ENCODE measurements around the gene WDR90. TPM values are rescaled to one million over a fixed set of nuclear protein-coding genes. Genes with fewer than 3 reads are reported as not detected.

Gene WDR90
- total RNA-seq, 1 donor from 2014 or later = 102 TPM

DNA sequence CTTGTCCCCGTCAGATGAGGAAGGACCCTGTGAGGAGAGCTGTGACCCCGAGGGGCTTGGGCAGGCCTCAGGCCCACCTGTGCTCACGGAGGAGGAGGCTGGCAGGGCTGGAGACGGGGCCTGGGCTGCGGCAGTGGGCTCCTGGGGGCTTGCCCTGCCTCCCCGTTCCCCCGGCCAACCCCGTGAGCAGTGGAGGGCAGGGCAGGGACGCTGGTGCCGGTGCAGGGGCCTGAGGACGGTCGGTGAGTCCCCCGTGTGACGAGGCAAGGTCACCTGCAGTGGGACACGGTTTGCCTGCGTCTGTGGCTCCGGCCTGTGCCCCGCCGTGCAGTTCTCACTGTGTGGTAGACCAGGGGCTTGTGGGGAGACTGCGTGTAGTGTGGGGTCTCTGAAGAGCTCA, 10.5 kb downstream of the WDR90 start:
- Mint-ChIP-seq H3K9me3 (no peaks in the 10 kb centered on the region), H3K27me3 (no peaks in the 10 kb centered on the region), H3K4me3 (no peak overlapping the region), H3K27ac (no peak overlapping the region), H3K4me1 (ENCODE audit: unreplicated experiment) (no peaks in the 10 kb centered on the region), H3K36me3 (no peaks in the 10 kb centered on the region)
- TF ChIP-seq, protein P1, sequence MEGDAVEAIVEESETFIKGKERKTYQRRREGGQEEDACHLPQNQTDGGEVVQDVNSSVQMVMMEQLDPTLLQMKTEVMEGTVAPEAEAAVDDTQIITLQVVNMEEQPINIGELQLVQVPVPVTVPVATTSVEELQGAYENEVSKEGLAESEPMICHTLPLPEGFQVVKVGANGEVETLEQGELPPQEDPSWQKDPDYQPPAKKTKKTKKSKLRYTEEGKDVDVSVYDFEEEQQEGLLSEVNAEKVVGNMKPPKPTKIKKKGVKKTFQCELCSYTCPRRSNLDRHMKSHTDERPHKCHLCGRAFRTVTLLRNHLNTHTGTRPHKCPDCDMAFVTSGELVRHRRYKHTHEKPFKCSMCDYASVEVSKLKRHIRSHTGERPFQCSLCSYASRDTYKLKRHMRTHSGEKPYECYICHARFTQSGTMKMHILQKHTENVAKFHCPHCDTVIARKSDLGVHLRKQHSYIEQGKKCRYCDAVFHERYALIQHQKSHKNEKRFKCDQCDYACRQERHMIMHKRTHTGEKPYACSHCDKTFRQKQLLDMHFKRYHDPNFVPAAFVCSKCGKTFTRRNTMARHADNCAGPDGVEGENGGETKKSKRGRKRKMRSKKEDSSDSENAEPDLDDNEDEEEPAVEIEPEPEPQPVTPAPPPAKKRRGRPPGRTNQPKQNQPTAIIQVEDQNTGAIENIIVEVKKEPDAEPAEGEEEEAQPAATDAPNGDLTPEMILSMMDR (conservative IDR thresholded peaks at IDR 0.05) = no peak
- no peak for DNase-seq (ENCODE audit: extremely low spot score, unreplicated experiment)

DNA sequence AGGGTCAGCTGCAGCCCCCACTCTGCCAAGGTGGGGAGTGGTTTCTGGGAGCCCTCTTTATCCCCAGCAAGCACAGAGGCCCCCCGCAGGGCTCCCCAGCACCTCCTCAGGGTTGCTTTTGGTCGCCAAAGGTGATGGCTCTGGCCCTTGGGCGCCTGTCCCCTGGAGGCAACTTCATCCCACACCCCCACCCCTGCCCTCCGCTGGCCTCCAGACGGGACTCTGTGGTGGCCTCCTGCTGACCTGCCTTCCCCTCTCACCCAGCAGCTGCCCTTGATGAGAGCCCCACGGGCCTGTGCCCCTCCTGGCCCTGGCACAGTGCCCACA, 10.9 kb downstream of the WDR90 start:
- no peaks in the 10 kb centered on the region for H3K27me3 Mint-ChIP-seq
- H3K4me1 Mint-ChIP-seq (ENCODE audit: unreplicated experiment) = no peaks in the 10 kb centered on the region
- no peaks in the 10 kb centered on the region for H3K9me3 Mint-ChIP-seq
- no peak overlapping the region for H3K27ac Mint-ChIP-seq
- H3K36me3 Mint-ChIP-seq = no peaks in the 10 kb centered on the region
- DNase-seq (ENCODE audit: extremely low spot score, unreplicated experiment) = no peak
- H3K4me3 Mint-ChIP-seq = no peak overlapping the region
- TF ChIP-seq, protein P1 (conservative IDR thresholded peaks at IDR 0.05) = no peak

DNA sequence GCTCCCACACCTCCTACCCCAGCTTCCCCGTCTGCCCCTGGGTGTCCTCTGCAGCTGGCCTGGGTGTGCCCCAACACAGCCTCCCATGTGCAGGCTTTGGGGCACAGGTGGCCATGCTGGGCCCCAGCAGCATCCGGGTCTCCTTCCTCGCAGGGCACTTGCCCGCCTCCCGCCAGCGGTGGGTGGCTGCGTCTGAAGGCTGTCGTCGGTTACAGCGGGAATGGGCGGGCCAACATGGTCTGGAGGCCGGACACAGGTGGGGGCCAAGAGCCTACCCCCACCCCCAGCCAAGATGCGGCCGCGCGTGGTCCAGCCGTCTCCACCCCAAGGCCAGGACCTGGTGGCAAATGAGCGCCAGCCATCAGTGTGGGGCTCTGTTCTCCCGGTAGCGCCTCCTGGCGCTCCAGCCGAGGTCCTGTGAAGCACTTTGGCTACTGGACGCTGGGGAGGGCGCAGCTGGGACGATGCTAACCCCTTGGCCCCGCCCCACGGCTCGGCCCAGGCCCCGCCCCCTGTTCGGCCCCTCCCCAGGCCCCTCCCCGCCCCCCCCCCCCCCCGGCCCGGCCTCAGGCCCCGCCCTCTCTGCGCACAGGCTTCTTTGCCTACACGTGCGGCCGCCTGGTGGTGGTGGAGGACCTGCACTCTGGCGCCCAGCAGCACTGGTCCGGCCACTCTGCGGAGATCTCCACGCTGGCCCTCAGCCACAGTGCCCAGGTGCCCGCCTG, 11.5 kb downstream of the WDR90 start:
- Mint-ChIP-seq H3K27me3 (no peaks in the 10 kb centered on the region), H3K27ac (no peak overlapping the region), H3K4me1 (ENCODE audit: unreplicated experiment) (no peaks in the 10 kb centered on the region), H3K36me3 (no peaks in the 10 kb centered on the region), H3K9me3 (no peaks in the 10 kb centered on the region), H3K4me3 (no peak overlapping the region)
- TF ChIP-seq, protein P1 (conservative IDR thresholded peaks at IDR 0.05) = peak; percentile 78
- no peak for DNase-seq (ENCODE audit: extremely low spot score, unreplicated experiment)

DNA sequence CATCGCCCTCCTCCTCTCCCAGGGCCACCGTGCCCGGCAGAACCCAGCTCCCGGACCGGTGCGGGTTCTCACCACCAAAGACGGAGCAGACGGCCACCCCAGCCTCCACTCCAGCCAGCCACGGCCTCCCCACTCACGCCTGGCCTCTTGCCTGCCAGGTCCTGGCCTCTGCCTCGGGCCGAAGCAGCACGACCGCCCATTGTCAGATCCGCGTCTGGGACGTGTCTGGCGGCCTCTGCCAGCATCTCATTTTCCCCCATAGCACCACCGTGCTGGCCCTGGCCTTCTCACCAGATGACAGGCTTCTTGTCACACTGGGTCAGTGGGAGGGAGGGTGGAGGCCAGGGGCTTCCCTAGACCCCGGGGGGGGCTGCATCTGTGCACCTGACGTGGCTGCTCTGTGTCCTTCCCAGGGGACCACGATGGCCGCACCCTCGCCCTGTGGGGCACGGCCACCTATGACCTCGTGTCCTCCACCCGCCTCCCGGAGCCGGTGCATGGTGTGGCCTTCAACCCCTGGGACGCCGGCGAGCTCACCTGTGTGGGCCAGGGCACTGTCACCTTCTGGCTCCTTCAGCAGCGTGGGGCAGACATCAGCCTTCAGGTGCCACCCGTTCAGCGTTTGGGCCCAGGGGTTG, 12.1 kb downstream of the WDR90 start:
- no peak for DNase-seq (ENCODE audit: extremely low spot score, unreplicated experiment)
- Mint-ChIP-seq H3K36me3 (no peaks in the 10 kb centered on the region), H3K27me3 (no peaks in the 10 kb centered on the region), H3K27ac (no peak overlapping the region), H3K4me1 (ENCODE audit: unreplicated experiment) (no peaks in the 10 kb centered on the region), H3K4me3 (no peak overlapping the region), H3K9me3 (no peaks in the 10 kb centered on the region)
- TF ChIP-seq, protein P1 (conservative IDR thresholded peaks at IDR 0.05) = no peak

DNA sequence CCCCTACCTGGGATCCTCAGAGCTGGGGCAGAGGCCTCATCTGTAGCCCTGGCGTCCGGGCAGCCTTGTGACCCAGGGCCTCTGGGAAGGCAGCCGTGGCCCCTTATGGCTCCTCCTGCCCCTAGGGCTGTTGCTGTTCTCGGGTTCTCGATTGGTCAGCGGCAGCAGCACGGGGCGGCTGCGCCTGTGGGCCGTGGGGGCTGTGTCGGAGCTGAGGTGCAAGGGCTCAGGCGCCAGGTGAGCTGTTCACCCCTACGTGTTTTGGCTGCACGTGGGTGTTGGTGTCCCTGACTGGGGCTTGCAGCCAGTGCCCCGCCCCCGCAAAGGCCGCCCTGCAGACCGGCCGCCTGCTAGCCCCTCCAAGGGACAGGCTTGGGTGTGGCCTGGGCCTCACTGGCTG, 12.9 kb downstream of the WDR90 start:
- Mint-ChIP-seq H3K36me3 (no peaks in the 10 kb centered on the region), H3K9me3 (no peaks in the 10 kb centered on the region), H3K4me3 (no peak overlapping the region), H3K27me3 (no peaks in the 10 kb centered on the region), H3K4me1 (ENCODE audit: unreplicated experiment) (no peaks in the 10 kb centered on the region), H3K27ac (no peak overlapping the region)
- TF ChIP-seq, protein P1 (conservative IDR thresholded peaks at IDR 0.05) = no peak
- no peak for DNase-seq (ENCODE audit: extremely low spot score, unreplicated experiment)
